MM.1S (cell line): Measurements from ENCODE around the gene FAM107A.

Source experiments
- DNase-seq: peaks from one replicate; pipeline ENCODE4 v3.0.0-alpha.2; 2015
- H2AFZ ChIP-seq: fragments of 300-600 bp; sonication (generic); 2 replicates; pipeline ENCODE4 v1.6.0; 2016; ENCODE audit warnings: antibody characterized with exemption, low read length
- H3F3A ChIP-seq: fragments of 300-600 bp; sonication (generic); 2 replicates; pipeline ENCODE4 v1.6.1; 2016; ENCODE audit warnings: mild to moderate bottlenecking, antibody characterized with exemption, low read length, moderate library complexity, mixed read lengths; ENCODE audit not compliant: insufficient read depth
- H3K27ac ChIP-seq: fragments of 300-600 bp; sonication (generic); 2 replicates; pipeline ENCODE4 v1.5.1; 2016; ENCODE audit warnings: mild to moderate bottlenecking, low read length
- H3K27me3 ChIP-seq: fragments of 300-600 bp; sonication (generic); replicated peaks from 2 replicates; pipeline ENCODE4 v1.6.0; 2016; ENCODE audit warnings: low read length; ENCODE audit not compliant: insufficient read depth
- H3K36me3 ChIP-seq: fragments of 300-600 bp; sonication (generic); replicated peaks from 2 replicates; pipeline ENCODE4 v1.6.1; 2016; ENCODE audit warnings: mild to moderate bottlenecking, low read length, mixed read lengths; ENCODE audit not compliant: insufficient read depth
- H3K4me1 ChIP-seq: fragments of 300-600 bp; sonication (generic); 2 replicates; pipeline ENCODE4 v1.6.1; 2016; ENCODE audit warnings: low read length, mixed read lengths
- H3K4me2 ChIP-seq: fragments of 300-600 bp; sonication (generic); 2 replicates; pipeline ENCODE4 v1.6.0; 2016; ENCODE audit warnings: low read depth, low read length
- H3K4me3 ChIP-seq: fragments of 300-600 bp; sonication (generic); 2 replicates; pipeline ENCODE4 v1.5.1; 2016; ENCODE audit warnings: low read length, mixed read lengths
- H3K79me2 ChIP-seq: fragments of 300-600 bp; sonication (generic); 2 replicates; pipeline ENCODE4 v1.6.1; 2016; ENCODE audit warnings: mixed run types, low read length, mixed read lengths
- H3K9ac ChIP-seq: fragments of 300-600 bp; sonication (generic); 2 replicates; pipeline ENCODE4 v1.6.1; 2016; ENCODE audit warnings: low read length, mixed read lengths
- H3K9me2 ChIP-seq: fragments of 300-600 bp; sonication (generic); replicated peaks from 2 replicates; pipeline ENCODE4 v1.6.1; 2016; ENCODE audit warnings: mild to moderate bottlenecking, low read length, mixed read lengths; ENCODE audit not compliant: insufficient read depth
- H3K9me3 ChIP-seq: fragments of 300-600 bp; sonication (generic); replicated peaks from 2 replicates; pipeline ENCODE4 v1.6.1; 2016; ENCODE audit warnings: mild to moderate bottlenecking, low read length, mixed read lengths; ENCODE audit not compliant: insufficient read depth
- H4K20me1 ChIP-seq: fragments of 300-600 bp; sonication (generic); 2 replicates; pipeline ENCODE4 v1.6.1; 2016; ENCODE audit warnings: mild to moderate bottlenecking, low read length, moderate library complexity, mixed read lengths; ENCODE audit not compliant: insufficient read depth
- CTCF ChIP-seq: fragments of 300-600 bp; sonication (generic); IDR thresholded peaks from 2 replicates; pipeline ENCODE4 v1.5.1; 2016; ENCODE audit warnings: antibody characterized with exemption, low read length, mixed read lengths
- EZH2 ChIP-seq: fragments of 300-600 bp; sonication (generic); optimal IDR thresholded peaks from 2 replicates; pipeline ENCODE3; 2017; ENCODE audit warnings: low read depth, mild to moderate bottlenecking, antibody characterized with exemption, low read length, mixed read lengths
- EZH2phosphoT487 ChIP-seq: fragments of 300-600 bp; sonication (generic); IDR thresholded peaks from 2 replicates; pipeline ENCODE4 v1.6.1; 2018; ENCODE audit warnings: antibody characterized with exemption, low read length

Gene FAM107A

GRCh38 chr3:58519668-58520402 is 57.4 kb downstream of the FAM107A start:
- TF ChIP-seq EZH2phosphoT487 (no peak), CTCF (no peak), EZH2 (no peak)
- H3K4me1 ChIP-seq, result no peaks in the 10 kb centered on the region
- no peak overlapping the region for H2AFZ ChIP-seq
- no peak for DNase-seq
- no peak overlapping the region for H3K4me2 ChIP-seq
- no peak overlapping the region for H3K9ac ChIP-seq
- H3K9me3 ChIP-seq, result no peaks in the 10 kb centered on the region
- no peak overlapping the region for H3K4me3 ChIP-seq
- H4K20me1 ChIP-seq, result no peaks in the 10 kb centered on the region
- H3K9me2 ChIP-seq, result no peaks in the 10 kb centered on the region
- no peaks in the 10 kb centered on the region for H3F3A ChIP-seq
- no peaks in the 10 kb centered on the region for H3K79me2 ChIP-seq
- no peaks in the 10 kb centered on the region for H3K27me3 ChIP-seq
- no peaks in the 10 kb centered on the region for H3K36me3 ChIP-seq
- no peak overlapping the region for H3K27ac ChIP-seq

- Histone ChIP-seq H4K20me1 (no peaks in the 10 kb centered on the region), H3K79me2 (no peaks in the 10 kb centered on the region), H3K27me3 (no peaks in the 10 kb centered on the region), H3K4me1 (no peaks in the 10 kb centered on the region), H3K4me2 (no peak overlapping the region), H3K27ac (no peak overlapping the region), H2AFZ (no peak overlapping the region), H3K9me2 (no peaks in the 10 kb centered on the region), H3K36me3 (no peaks in the 10 kb centered on the region), H3K4me3 (no peak overlapping the region), H3K9me3 (no peaks in the 10 kb centered on the region), H3F3A (no peaks in the 10 kb centered on the region), H3K9ac (no peak overlapping the region)
- no peak for DNase-seq
- TF ChIP-seq EZH2phosphoT487 (no peak), EZH2 (no peak), CTCF (no peak)
Observed at GRCh38 chr3:58518291-58518789, 58.9 kb downstream of the FAM107A start.

DNA sequence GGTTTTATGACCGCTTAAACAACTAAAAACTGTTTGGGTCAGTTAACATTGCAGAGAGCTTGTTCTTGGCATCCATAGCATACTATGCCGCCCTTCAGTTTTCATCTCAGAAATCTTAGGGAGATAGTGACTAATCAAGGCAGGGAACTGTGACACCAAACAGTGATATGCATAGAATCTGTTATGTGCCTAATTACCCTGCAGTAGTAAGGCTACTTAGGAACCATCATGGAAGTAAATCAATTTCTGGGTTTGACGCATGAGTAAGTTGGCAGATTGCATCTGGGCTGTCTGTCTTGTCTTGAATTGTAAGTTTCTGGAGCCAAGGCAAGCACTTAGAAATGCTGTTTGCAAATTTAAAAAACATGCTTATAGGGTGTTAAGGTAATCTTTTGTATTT is 62.8 kb downstream of the FAM107A start:
- no peaks in the 10 kb centered on the region for H3K27me3 ChIP-seq
- no peaks in the 10 kb centered on the region for H3K79me2 ChIP-seq
- no peak for TF ChIP-seq CTCF
- TF ChIP-seq EZH2, result no peak
- TF ChIP-seq EZH2phosphoT487, result no peak
- no peak overlapping the region for H3K4me3 ChIP-seq
- no peaks in the 10 kb centered on the region for H3K36me3 ChIP-seq
- H3K9me3 ChIP-seq, result no peaks in the 10 kb centered on the region
- no peak overlapping the region for H2AFZ ChIP-seq
- no peaks in the 10 kb centered on the region for H4K20me1 ChIP-seq
- H3K4me1 ChIP-seq, result no peaks in the 10 kb centered on the region
- H3K4me2 ChIP-seq, result no peak overlapping the region
- H3K27ac ChIP-seq, result no peak overlapping the region
- H3F3A ChIP-seq, result no peaks in the 10 kb centered on the region
- H3K9ac ChIP-seq, result no peak overlapping the region
- H3K9me2 ChIP-seq, result no peaks in the 10 kb centered on the region
- no peak for DNase-seq
